Measurements from ENCODE around the gene RAPGEF1. TPM values are rescaled to one million over a fixed set of nuclear protein-coding genes. Genes with fewer than 3 reads are reported as not detected.

Gene RAPGEF1
- total RNA-seq, 2 experiments from 2014 or later: 118 to 243 TPM

DNA sequence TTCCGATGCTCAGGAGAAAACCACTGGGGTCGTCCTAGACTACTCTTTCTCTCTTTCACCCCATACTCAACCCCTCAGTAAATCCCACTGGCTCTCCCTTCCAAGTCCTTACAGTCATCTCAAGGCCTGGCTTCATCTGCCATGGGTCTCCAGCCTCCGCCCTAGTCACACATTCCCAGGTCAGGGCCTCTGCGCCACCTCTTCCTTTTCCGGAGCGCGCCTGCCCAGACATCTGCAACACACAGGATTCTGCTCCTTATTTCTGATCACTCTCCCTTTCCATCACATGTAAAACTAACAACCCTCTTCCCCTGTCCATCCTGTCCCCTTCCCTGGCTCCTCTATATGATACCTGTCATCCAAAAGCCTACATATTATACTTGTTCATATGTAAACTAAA, 39.8 kb downstream of the RAPGEF1 start:
- Histone ChIP-seq H4K20me1 (ENCODE audit: insufficient read depth, low read length) (peaks cover 43% of the 10 kb centered on the region), H3K79me2 (ENCODE audit: insufficient read depth, low read depth, low read length) (peaks cover 99% of the 10 kb centered on the region), H3K4me1 (ENCODE audit: insufficient read depth, low read length, poor library complexity, severe bottlenecking) (peaks cover 70% of the 10 kb centered on the region), H3K4me3 (ENCODE audit: low read depth, low read length, poor library complexity, severe bottlenecking) (no peak overlapping the region), H3K27ac (ENCODE audit: low read depth, low read length, poor library complexity, severe bottlenecking) (no peak overlapping the region), H3K9me2 (ENCODE audit: insufficient read depth, low read length) (no peaks in the 10 kb centered on the region), H2AFZ (ENCODE audit: low read length) (no peak overlapping the region), H3K36me3 (ENCODE audit: insufficient read depth, low read length) (peaks cover 18% of the 10 kb centered on the region; the same call in 1 of the 2 replicates), H3K4me2 (ENCODE audit: low read length) (no peak overlapping the region), H3K9me3 (ENCODE audit: low read length) (no peaks in the 10 kb centered on the region)
- POLR2A ChIA-PET: no interaction called here
- BruUV-seq (replicated peaks): no TSS peak
- CTCF ChIA-PET (ENCODE audit: unreplicated experiment): no interaction called here
- TF ChIP-seq, protein P1, sequence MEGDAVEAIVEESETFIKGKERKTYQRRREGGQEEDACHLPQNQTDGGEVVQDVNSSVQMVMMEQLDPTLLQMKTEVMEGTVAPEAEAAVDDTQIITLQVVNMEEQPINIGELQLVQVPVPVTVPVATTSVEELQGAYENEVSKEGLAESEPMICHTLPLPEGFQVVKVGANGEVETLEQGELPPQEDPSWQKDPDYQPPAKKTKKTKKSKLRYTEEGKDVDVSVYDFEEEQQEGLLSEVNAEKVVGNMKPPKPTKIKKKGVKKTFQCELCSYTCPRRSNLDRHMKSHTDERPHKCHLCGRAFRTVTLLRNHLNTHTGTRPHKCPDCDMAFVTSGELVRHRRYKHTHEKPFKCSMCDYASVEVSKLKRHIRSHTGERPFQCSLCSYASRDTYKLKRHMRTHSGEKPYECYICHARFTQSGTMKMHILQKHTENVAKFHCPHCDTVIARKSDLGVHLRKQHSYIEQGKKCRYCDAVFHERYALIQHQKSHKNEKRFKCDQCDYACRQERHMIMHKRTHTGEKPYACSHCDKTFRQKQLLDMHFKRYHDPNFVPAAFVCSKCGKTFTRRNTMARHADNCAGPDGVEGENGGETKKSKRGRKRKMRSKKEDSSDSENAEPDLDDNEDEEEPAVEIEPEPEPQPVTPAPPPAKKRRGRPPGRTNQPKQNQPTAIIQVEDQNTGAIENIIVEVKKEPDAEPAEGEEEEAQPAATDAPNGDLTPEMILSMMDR (conservative IDR thresholded peaks at IDR 0.05; ENCODE audit: low read length): no peak
- TF ChIP-seq EZH2phosphoT487 (IDR thresholded peaks at IDR 0.05; ENCODE audit: borderline replicate concordance, low read depth, low read length): no peak
- intact Hi-C loops (cut with micrococcal nuclease; ENCODE audit: unreplicated experiment): no loop called here
- DNase-seq (ENCODE audit: low spot score): no peak

DNA sequence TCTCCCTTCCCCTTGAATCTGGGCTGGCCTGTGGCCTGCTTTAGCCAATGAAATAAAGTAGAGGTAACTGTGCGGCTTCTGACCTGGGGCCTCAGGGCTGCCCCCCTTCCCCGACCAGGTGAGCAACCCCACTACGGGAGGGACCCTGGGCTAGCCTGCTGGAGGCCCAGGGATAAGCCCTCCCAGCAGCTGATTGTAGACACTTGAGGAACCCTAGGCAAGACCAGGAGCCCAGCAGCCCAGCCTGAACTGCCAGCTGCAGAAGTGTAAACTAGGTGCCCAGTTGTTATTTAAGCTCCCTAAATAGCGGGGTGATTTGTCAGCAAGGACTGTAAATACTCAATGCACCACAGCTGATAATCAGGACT, 41.3 kb downstream of the RAPGEF1 start:
- BruUV-seq (replicated peaks): no TSS peak
- H3K36me3 ChIP-seq (ENCODE audit: insufficient read depth, low read length): peaks cover 20% of the 10 kb centered on the region; the same call in 1 of the 2 replicates
- H3K4me2 ChIP-seq (ENCODE audit: low read length): peak overlapping the region; percentile 30
- no peaks in the 10 kb centered on the region for H3K9me3 ChIP-seq (ENCODE audit: low read length)
- H2AFZ ChIP-seq (ENCODE audit: low read length): no peak overlapping the region
- DNase-seq (ENCODE audit: low spot score): no peak
- peak overlapping the region; percentile 34 for H3K27ac ChIP-seq (ENCODE audit: low read depth, low read length, poor library complexity, severe bottlenecking)
- no peaks in the 10 kb centered on the region for H3K9me2 ChIP-seq (ENCODE audit: insufficient read depth, low read length)
- POLR2A ChIA-PET: interaction anchor here (0.7 to 4.0 kb wide), 5 partner anchors 17 to 34 kb away, joined by 3 to 23 read pairs (median 3); no protein-coding TSS in a partner anchor
- TF ChIP-seq EZH2phosphoT487 (IDR thresholded peaks at IDR 0.05; ENCODE audit: borderline replicate concordance, low read depth, low read length): no peak
- CTCF ChIA-PET (ENCODE audit: unreplicated experiment): no interaction called here
- peaks cover 34% of the 10 kb centered on the region for H4K20me1 ChIP-seq (ENCODE audit: insufficient read depth, low read length)
- intact Hi-C loops (cut with micrococcal nuclease; ENCODE audit: unreplicated experiment): no loop called here
- H3K4me3 ChIP-seq (ENCODE audit: low read depth, low read length, poor library complexity, severe bottlenecking): no peak overlapping the region
- peaks cover 65% of the 10 kb centered on the region for H3K4me1 ChIP-seq (ENCODE audit: insufficient read depth, low read length, poor library complexity, severe bottlenecking)
- H3K79me2 ChIP-seq (ENCODE audit: insufficient read depth, low read depth, low read length): peaks cover 98% of the 10 kb centered on the region

DNA sequence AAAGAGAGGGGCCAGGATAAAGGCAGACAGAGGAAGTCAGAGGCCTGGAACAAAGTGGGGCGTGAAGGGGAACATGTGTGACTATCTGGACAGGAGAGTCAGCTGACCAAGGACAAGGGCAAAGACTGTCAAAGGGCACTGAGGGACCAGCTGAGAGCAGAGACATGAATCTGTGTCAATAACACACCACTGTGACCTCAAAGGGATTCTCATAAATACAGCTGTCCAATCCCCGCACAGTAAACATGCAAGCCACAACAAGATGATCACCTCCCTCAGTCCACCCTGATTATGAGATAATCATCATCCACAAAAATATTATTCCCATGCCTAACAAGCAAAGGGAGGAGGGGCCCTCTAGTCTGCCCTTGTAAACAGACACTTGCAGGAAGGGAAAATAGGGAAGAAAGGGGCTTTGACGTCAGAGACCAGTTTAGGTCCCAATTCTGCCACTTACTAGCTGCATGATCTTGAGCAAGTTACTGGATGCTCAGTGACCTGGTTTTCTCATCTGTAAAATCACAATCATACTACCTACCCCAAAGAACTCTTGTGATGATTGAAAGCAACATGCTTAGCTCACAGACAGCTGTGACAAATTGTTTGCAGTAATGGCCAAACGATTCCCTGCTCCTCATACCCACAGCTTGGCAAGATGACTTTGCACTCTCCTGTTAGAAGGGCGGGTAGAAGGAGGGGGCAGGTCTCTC, 41.8 kb downstream of the RAPGEF1 start:
- Histone ChIP-seq H3K79me2 (ENCODE audit: insufficient read depth, low read depth, low read length) (peaks cover 98% of the 10 kb centered on the region), H3K9me2 (ENCODE audit: insufficient read depth, low read length) (no peaks in the 10 kb centered on the region), H2AFZ (ENCODE audit: low read length) (no peak overlapping the region), H3K4me1 (ENCODE audit: insufficient read depth, low read length, poor library complexity, severe bottlenecking) (peaks cover 65% of the 10 kb centered on the region), H3K4me2 (ENCODE audit: low read length) (peak overlapping the region; percentile 30), H3K36me3 (ENCODE audit: insufficient read depth, low read length) (peaks cover 20% of the 10 kb centered on the region; the same call in 1 of the 2 replicates), H3K4me3 (ENCODE audit: low read depth, low read length, poor library complexity, severe bottlenecking) (no peak overlapping the region), H3K9me3 (ENCODE audit: low read length) (no peaks in the 10 kb centered on the region), H4K20me1 (ENCODE audit: insufficient read depth, low read length) (peaks cover 30% of the 10 kb centered on the region), H3K27ac (ENCODE audit: low read depth, low read length, poor library complexity, severe bottlenecking) (peak overlapping the region; percentile 34)
- no TSS peak for BruUV-seq (replicated peaks)
- CTCF ChIA-PET (ENCODE audit: unreplicated experiment): interaction anchor here (1.1 kb wide), 1 partner anchor 20 kb away, joined by 3 read pairs; no protein-coding TSS in a partner anchor
- no peak for DNase-seq (ENCODE audit: low spot score)
- POLR2A ChIA-PET: interaction anchor here (0.7 to 4.0 kb wide), 5 partner anchors 18 to 34 kb away, joined by 3 to 23 read pairs (median 3); no protein-coding TSS in a partner anchor
- TF ChIP-seq EZH2phosphoT487 (IDR thresholded peaks at IDR 0.05; ENCODE audit: borderline replicate concordance, low read depth, low read length): no peak
- TF ChIP-seq, protein P1 (conservative IDR thresholded peaks at IDR 0.05; ENCODE audit: low read length): no peak
- intact Hi-C loops (cut with micrococcal nuclease; ENCODE audit: unreplicated experiment): no loop called here
